HG02981 (cell line): ENCODE data around the gene FAM110C.
A peak's percentile ranks its signal among the peaks of the same experiment; 100 is the strongest.
"Not testable (repeated sequence)": the region's sequence is repeated elsewhere in the genome, so short reads cannot be mapped to it uniquely, and the experiment has no call there.

ENCODE experiments used
- ATAC-seq: cut with Tn5 transposase; IDR thresholded peaks from one replicate; pipeline ENCODE4 v1.9.1; 2021; ENCODE audit warnings: mild to moderate bottlenecking, moderate library complexity; ENCODE audit not compliant: unreplicated experiment

Gene FAM110C

GRCh38 chr2:44748-45341, 1.5 kb downstream of the FAM110C start:
- no peak for ATAC-seq

- no peak for ATAC-seq
Measured at GRCh38 chr2:42788-43187, 3.5 kb downstream of the FAM110C start.

DNA sequence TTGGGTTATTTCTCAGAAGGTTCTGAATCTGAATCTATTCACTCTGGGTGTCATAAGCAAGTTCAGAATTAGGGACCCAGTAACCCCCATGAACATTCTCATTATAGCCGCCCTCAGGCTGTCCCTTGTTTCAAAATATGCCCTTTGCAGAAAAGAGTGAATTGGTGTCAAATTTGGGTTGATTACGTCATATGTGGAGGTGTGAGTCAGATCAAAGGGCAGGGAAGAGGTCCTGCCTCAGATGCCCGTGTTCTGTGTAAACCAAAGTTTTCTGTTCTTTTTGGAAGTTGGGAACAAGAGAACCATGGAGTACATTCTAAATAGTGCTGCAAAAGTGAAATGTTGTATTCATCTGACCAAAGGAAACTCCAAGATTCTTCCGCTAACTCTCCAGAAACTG, 5.8 kb downstream of the FAM110C start:
- ATAC-seq = no peak

- ATAC-seq = no peak
Measured at GRCh38 chr2:38155-38554, 8.2 kb downstream of the FAM110C start.

DNA sequence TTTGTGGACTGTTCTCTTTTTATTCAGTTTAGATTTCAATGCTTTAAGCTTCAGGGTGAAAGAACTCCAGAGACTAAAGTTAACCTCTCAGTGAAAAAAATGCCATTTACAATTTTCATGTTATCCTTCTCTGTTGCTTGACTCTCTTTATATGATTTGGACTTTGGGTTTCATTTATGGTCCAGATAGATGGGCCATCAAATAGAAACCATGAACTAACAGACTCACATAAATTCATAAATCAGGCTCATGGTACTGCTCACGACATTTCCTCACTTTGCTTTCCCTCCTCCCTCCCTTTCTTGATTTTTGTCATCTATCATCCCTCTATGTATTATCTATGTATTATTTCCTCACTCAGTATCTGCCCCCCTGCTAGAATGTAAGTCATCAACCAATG, 10.0 kb downstream of the FAM110C start:
- ATAC-seq = no peak

- no peak for ATAC-seq
Measured at GRCh38 chr2:35852-36251, 10.5 kb downstream of the FAM110C start.

DNA sequence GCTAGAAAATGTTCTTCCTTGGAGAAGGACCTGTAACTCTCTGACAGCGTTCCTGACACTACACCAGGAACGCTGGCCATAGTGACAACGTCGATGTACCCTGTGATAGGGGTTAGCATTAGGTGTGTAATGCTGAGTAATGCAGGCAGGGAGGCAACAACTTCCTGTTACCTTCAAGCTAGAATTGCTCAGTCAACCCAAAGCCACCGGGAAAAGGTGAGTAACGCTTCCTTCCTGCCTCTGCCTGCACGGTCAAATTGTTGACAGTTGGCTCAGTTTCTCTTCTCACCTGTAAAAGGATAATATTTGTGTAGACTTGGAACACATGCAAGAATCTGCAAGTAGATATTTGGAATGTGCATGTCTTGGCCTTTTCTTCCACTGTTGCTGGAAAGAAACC, 12.7 kb downstream of the FAM110C start:
- no peak for ATAC-seq

DNA sequence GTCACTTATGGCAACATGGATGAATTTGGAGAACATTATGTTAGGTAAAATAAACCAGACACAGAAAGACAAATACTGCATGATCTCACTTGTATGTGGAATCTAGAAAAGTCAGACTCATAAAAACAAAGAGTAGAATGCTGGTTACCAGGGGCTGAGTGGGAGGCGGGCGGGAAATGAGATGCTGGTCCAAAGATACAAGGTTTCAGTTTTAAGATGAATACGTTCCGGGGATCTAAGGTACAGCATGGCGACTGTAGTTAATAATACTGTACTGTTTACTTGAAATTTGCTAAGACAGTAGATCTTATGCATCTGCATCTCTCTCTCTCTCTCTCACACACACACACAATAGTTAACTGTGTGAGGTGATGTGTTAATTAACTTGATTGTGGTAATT, 14.2 kb downstream of the FAM110C start:
- ATAC-seq = no peak

DNA sequence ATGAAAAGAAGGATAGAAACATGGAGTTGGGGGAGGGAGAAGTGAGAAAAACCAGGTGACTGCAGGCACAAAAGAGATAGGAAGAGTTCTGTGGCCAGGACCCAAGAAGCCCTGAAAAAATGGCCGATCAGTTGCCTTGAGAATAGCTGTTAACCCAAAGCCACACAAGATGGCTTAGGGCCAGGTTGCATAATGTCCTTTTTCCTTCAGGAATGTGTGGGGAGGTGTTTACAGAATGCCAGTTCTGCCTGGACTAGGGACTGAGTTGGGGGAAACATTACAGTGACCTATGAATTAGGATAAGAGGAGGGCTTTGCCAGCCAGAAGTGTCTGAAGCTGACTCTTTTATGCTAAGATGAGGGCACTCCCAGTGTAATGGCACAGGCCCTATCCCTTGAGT, 17.1 kb downstream of the FAM110C start:
- no peak for ATAC-seq

DNA sequence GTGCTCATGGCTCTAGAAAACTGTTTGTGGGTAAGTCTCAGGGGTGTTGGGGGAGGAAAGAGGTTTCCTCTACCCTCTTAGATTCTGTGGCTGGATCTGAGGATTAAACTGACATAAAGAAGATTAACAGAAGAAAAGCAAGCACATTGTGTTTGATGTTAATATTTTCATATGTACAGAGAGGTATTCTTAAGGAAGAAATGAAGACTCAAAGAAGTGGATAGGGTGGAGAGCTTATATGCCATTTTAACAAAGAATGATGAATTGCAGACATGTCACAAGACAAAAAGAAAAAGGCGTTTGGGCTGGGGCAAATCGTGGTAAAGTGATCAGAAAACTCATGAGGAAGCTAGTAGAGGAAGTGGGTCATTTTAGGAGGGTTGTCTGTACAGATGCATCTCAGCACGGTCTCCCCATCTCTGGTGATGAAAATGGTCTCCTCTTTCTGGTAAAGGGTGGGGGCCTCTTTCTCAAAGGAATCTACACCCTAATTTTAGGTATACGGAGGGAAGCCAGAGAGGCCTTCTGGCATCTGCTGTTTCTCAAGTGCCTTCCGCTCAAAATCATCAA, 17.8 kb downstream of the FAM110C start:
- no peak for ATAC-seq

GRCh38 chr2:26891-27290, 19.4 kb downstream of the FAM110C start:
- ATAC-seq = no peak

DNA sequence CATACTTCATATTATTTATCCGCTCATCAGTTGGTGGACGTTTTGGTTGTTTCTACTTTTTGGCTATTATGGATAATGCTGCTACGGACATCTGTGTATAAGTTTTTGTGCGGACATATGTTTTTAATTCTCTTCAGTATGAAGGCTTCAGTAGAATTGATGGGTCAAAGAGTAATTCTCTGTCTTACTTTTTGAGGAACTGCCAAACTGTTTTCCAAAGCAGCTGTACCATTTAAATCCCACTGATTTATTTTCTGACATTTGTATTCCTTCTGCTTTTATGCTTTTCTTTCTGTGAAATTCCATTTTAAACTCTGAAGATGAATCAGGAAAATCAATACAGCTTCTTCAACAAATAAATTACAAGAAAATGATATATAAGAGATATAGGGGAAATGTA, 20.8 kb downstream of the FAM110C start:
- no peak for ATAC-seq

DNA sequence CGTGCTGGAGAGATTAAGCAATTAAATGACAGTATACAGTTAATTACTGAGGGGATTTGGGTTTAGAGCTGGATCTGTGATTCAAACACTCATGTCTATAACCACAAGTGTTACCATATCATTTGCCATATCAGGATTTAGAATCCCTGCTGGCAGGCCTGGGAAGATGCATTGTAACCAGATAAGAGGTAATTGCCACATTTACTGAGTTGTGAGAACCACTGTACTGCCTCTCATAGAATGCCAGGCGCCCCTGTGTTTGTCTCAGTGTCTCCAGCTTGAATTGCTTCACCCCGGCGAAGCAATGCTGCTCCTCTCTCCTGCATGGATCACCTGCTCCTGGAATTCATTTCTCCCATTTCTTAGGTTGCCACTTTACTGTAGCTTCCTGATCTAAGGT, 21.7 kb downstream of the FAM110C start:
- ATAC-seq = not testable (repeated sequence)

GRCh38 chr2:24107-24506, 22.2 kb downstream of the FAM110C start:
- ATAC-seq = peak; percentile 96

DNA sequence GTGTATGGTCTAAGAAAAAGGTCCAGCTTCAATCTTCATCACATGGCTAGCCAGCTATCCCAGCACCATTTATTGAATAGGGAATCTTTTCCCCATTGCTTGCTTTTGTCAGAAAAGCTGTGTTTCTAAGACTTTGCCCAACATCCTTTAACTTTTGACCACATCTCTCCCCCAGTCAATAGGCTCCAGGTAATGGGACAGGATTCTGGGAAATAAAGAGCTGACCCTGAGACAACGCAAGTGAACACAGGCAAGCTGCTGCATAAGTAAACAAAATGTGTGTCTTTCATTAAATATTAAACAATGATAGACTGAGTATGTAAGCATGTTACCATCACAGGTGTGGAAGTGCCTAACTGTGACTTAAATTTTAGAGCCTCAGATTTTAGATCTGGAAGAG, 23.0 kb downstream of the FAM110C start:
- ATAC-seq = no peak

GRCh38 chr2:22244-22643, 24.1 kb downstream of the FAM110C start:
- ATAC-seq = not testable (repeated sequence)

DNA sequence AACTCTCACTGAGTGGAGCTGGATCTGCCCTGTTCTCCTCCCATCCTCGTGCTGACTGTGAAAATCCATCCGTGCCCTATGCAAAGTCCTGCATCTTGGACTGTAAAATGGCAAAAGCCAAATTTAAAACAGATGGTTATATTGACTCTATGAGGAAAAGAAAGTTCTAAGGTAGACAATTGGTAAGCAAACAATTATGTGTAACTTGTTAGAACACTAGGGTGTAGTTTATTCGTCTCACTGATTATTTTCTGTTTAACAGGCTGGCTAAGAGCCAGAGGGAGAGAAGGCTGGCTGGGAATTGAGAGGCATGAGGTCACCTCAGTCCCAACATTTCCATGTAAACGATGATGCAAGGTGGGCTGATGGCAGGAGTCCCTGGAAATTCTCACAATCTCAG, 26.0 kb downstream of the FAM110C start:
- ATAC-seq = not testable (repeated sequence)

DNA sequence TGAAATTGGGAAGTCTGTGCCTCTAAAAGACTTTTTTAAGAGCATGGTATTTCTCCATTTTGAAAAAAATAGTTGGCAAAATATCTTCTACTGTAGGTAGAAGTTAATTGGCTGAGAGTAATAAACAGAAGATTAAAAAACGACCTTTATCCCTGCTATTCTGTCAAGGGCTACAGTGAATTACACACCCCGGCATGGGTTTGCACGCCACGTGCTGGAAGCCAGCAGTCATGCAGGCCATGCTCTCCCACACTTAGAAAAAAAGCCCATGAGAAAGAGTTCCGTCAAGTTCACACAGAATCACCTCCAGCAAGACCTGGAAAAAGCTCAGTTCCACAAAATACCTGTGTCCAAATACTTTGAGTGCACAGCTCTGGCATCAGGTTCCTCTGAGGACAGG, 26.8 kb downstream of the FAM110C start:
- ATAC-seq = no peak

GRCh38 chr2:18402-19271, 27.7 kb downstream of the FAM110C start:
- no peak for ATAC-seq

GRCh38 chr2:15916-16315, 30.4 kb downstream of the FAM110C start:
- not testable (repeated sequence) for ATAC-seq

DNA sequence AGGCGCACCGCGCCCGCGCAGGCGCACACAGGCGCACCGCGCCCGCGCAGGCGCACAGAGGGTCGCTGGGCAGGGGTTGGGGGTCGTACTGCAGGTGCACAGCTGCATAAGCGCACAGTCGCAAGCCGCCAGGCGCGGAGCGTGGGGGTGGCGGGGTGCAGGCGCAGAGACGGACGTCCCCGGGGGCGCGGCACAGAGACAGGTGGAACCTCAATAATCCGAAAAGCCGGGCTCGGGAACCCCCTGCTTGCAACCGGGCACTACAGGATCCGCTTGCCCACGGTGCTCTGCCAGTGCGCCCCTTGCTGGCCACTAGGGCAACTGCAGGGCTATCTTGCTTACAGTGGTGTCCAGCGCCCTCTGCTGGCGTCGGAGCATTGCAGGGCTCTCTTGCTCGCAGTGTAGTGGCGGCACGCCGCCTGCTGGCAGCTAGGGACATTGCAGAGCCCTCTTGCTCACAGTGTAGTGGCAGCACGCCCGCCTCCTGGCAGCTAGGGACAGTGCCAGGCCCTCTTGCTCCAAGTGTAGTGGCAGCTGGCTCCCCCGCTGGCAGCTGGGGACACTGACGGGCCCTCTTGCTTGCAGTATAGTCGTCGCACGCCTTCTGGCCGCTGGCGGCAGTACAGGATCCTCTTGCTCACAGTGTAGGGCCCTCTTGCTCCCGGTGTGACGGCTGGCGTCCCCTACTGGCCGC, 34.9 kb downstream of the FAM110C start:
- no peak for ATAC-seq
